NT2/D1 (cell line): Measurements from ENCODE around the gene RFT1.

ENCODE experiments used
- DNase-seq: peaks from one replicate; pipeline ENCODE4 v3.0.0-alpha.2; 2011; ENCODE audit warnings: low read depth, low spot score
- H3K27me3 ChIP-seq: 2 replicates; pipeline ENCODE4 v1.6.0; 2011; ENCODE audit warnings: mild to moderate bottlenecking; ENCODE audit not compliant: insufficient read length, insufficient read depth
- H3K36me3 ChIP-seq: 2 replicates; pipeline ENCODE4 v1.6.1; 2011; ENCODE audit warnings: mild to moderate bottlenecking, low read length, mixed read lengths; ENCODE audit not compliant: insufficient read depth, insufficient read length
- H3K4me1 ChIP-seq: 2 replicates; pipeline ENCODE4 v1.5.1; 2011; ENCODE audit not compliant: insufficient read depth, insufficient read length
- H3K4me3 ChIP-seq: 2 replicates; pipeline ENCODE4 v1.5.1; 2011; ENCODE audit warnings: low read depth; ENCODE audit not compliant: insufficient read length
- H3K9ac ChIP-seq: 2 replicates; pipeline ENCODE4 v1.6.0; 2011; ENCODE audit warnings: low read depth; ENCODE audit not compliant: insufficient read length
- H3K9me3 ChIP-seq: 2 replicates; pipeline ENCODE4 v1.5.1; 2011; ENCODE audit warnings: mild to moderate bottlenecking, low read length; ENCODE audit not compliant: insufficient read depth
- SUZ12 ChIP-seq: IDR thresholded peaks from 2 replicates; pipeline ENCODE4 v1.6.1; 2011; ENCODE audit not compliant: insufficient read length, insufficient read depth; ENCODE audit errors: extremely low read depth
- YY1 ChIP-seq: IDR thresholded peaks from 2 replicates; pipeline ENCODE4 v1.6.1; 2011; ENCODE audit not compliant: insufficient read length, insufficient read depth
- ZNF274 ChIP-seq: IDR thresholded peaks from 2 replicates; pipeline ENCODE4 v1.6.1; 2011; ENCODE audit warnings: mild to moderate bottlenecking, low read depth, low read length

RFT1 gene

GRCh38 chr3:53079147-53079546 lies 51.1 kb downstream of the RFT1 start:
- H3K4me3 ChIP-seq: no peak overlapping the region
- no peak for TF ChIP-seq ZNF274
- no peak for TF ChIP-seq YY1
- TF ChIP-seq SUZ12: no peak
- peaks cover 4% of the 10 kb centered on the region for H3K27me3 ChIP-seq
- no peak for DNase-seq
- peaks cover 4% of the 10 kb centered on the region for H3K4me1 ChIP-seq
- no peaks in the 10 kb centered on the region for H3K36me3 ChIP-seq
- H3K9me3 ChIP-seq: no peaks in the 10 kb centered on the region
- H3K9ac ChIP-seq: no peak overlapping the region

GRCh38 chr3:53078656-53079055 lies 51.6 kb downstream of the RFT1 start:
- H3K9me3 ChIP-seq: no peaks in the 10 kb centered on the region
- no peak overlapping the region for H3K4me3 ChIP-seq
- no peaks in the 10 kb centered on the region for H3K36me3 ChIP-seq
- DNase-seq: no peak
- no peak for TF ChIP-seq ZNF274
- no peak for TF ChIP-seq YY1
- TF ChIP-seq SUZ12: no peak
- H3K9ac ChIP-seq: no peak overlapping the region
- H3K4me1 ChIP-seq: peaks cover 8% of the 10 kb centered on the region
- H3K27me3 ChIP-seq: peaks cover 4% of the 10 kb centered on the region

- Histone ChIP-seq H3K4me3 (no peak overlapping the region), H3K36me3 (no peaks in the 10 kb centered on the region), H3K9me3 (no peaks in the 10 kb centered on the region), H3K4me1 (peaks cover 18% of the 10 kb centered on the region), H3K27me3 (peaks cover 4% of the 10 kb centered on the region), H3K9ac (no peak overlapping the region)
- TF ChIP-seq SUZ12: no peak
- no peak for TF ChIP-seq ZNF274
- no peak for TF ChIP-seq YY1
- no peak for DNase-seq
Measured at GRCh38 chr3:53077476-53078220, 52.6 kb downstream of the RFT1 start.

GRCh38 chr3:53075743-53076140 lies 54.5 kb downstream of the RFT1 start:
- DNase-seq: no peak
- no peak overlapping the region for H3K9ac ChIP-seq
- H3K4me1 ChIP-seq: peaks cover 18% of the 10 kb centered on the region
- no peak overlapping the region for H3K4me3 ChIP-seq
- no peaks in the 10 kb centered on the region for H3K36me3 ChIP-seq
- no peak for TF ChIP-seq SUZ12
- no peak for TF ChIP-seq ZNF274
- TF ChIP-seq YY1: no peak
- H3K9me3 ChIP-seq: no peaks in the 10 kb centered on the region
- H3K27me3 ChIP-seq: peaks cover 18% of the 10 kb centered on the region

GRCh38 chr3:53074761-53075742 lies 55.2 kb downstream of the RFT1 start:
- Histone ChIP-seq H3K9me3 (no peaks in the 10 kb centered on the region), H3K27me3 (peaks cover 18% of the 10 kb centered on the region), H3K9ac (no peak overlapping the region), H3K4me1 (peaks cover 18% of the 10 kb centered on the region), H3K36me3 (no peaks in the 10 kb centered on the region), H3K4me3 (no peak overlapping the region)
- TF ChIP-seq ZNF274: no peak
- TF ChIP-seq SUZ12: no peak
- TF ChIP-seq YY1: no peak
- no peak for DNase-seq

GRCh38 chr3:53074366-53074696 lies 55.9 kb downstream of the RFT1 start:
- peaks cover 18% of the 10 kb centered on the region for H3K27me3 ChIP-seq
- DNase-seq: no peak
- H3K9me3 ChIP-seq: no peaks in the 10 kb centered on the region
- no peak overlapping the region for H3K9ac ChIP-seq
- H3K4me1 ChIP-seq: peaks cover 20% of the 10 kb centered on the region
- H3K36me3 ChIP-seq: no peaks in the 10 kb centered on the region
- TF ChIP-seq ZNF274 (no peak), YY1 (no peak), SUZ12 (no peak)
- H3K4me3 ChIP-seq: no peak overlapping the region
